OCI-LY7 (cell line): ENCODE data around the gene GPLD1. TPM values are rescaled to one million over a fixed set of nuclear protein-coding genes. Genes with fewer than 3 reads are reported as not detected.

Experiments used
- BruUV-seq: library from RNA; stranded (reverse); fragments of 400-500 nt; replicated peaks from 2 replicates; lab custom pipeline; 2021; lab: Mats Ljungman, UMichigan
- CTCF ChIA-PET: fragments of 300-600 bp; sonication (Branson Sonifier 250); formaldehyde crosslinking; loops from one replicate; lab custom pipeline; 2022; ENCODE audit warnings: antibody characterized with exemption; ENCODE audit not compliant: unreplicated experiment; lab: Charles Lee
- POLR2A ChIA-PET: fragments of 300-600 bp; sonication (Branson Sonifier 250); formaldehyde crosslinking; loops from one replicate; lab custom pipeline; 2022; ENCODE audit warnings: antibody characterized with exemption; lab: Charles Lee
- DNase-seq: peaks from one replicate; pipeline ENCODE4 v3.0.0-alpha.2; 2015; ENCODE audit warnings: low spot score
- H2AFZ ChIP-seq: fragments of 200-600 bp; sonication (generic), shearing (Covaris generic); 2 replicates; pipeline ENCODE4 v1.6.1; 2014; ENCODE audit warnings: mild to moderate bottlenecking, antibody characterized with exemption, low read length, moderate library complexity
- H3K27ac ChIP-seq: fragments of 200-600 bp; sonication (generic); 2 replicates; pipeline ENCODE4 v1.5.1; 2014; ENCODE audit warnings: mixed run types, low read depth, mild to moderate bottlenecking, moderate library complexity, low read length, inconsistent platforms; ENCODE audit not compliant: poor library complexity, severe bottlenecking
- H3K36me3 ChIP-seq: fragments of 200-600 bp; sonication (generic); 2 replicates; pipeline ENCODE4 v1.6.1; 2014; ENCODE audit warnings: mild to moderate bottlenecking, antibody characterized with exemption, low read length, moderate library complexity, mixed read lengths; ENCODE audit not compliant: insufficient read depth
- H3K4me1 ChIP-seq: fragments of 200-600 bp; sonication (generic); 2 replicates; pipeline ENCODE4 v1.5.1; 2014; ENCODE audit warnings: mild to moderate bottlenecking, low read length; ENCODE audit not compliant: insufficient read depth, poor library complexity, severe bottlenecking
- H3K4me2 ChIP-seq: fragments of 200-600 bp; sonication (generic); 2 replicates; pipeline ENCODE4 v1.6.1; 2014; ENCODE audit warnings: mild to moderate bottlenecking, low read length
- H3K4me3 ChIP-seq: fragments of 200-600 bp; sonication (generic); 2 replicates; pipeline ENCODE4 v1.5.1; 2014; ENCODE audit warnings: mild to moderate bottlenecking, low read depth, low read length; ENCODE audit not compliant: poor library complexity, severe bottlenecking
- H3K79me2 ChIP-seq: fragments of 200-600 bp; sonication (generic); 2 replicates; pipeline ENCODE4 v1.6.1; 2016; ENCODE audit warnings: low read depth, mild to moderate bottlenecking, low read length, moderate library complexity, mixed read lengths; ENCODE audit not compliant: insufficient read depth
- H3K9me2 ChIP-seq: fragments of 200-600 bp; sonication (generic); 2 replicates; pipeline ENCODE4 v1.6.1; 2016; ENCODE audit warnings: mild to moderate bottlenecking, low read length, mixed read lengths; ENCODE audit not compliant: insufficient read depth
- H3K9me3 ChIP-seq: fragments of 200-600 bp; sonication (generic); 2 replicates; pipeline ENCODE4 v1.6.1; 2014; ENCODE audit warnings: mild to moderate bottlenecking, mixed run types, low read length, mixed read lengths
- H4K20me1 ChIP-seq: fragments of 200-600 bp; sonication (generic); 2 replicates; pipeline ENCODE4 v1.6.1; 2014; ENCODE audit warnings: mild to moderate bottlenecking, antibody characterized with exemption, low read length, moderate library complexity, mixed read lengths; ENCODE audit not compliant: insufficient read depth
- EZH2phosphoT487 ChIP-seq: fragments of 200-600 bp; sonication (generic); IDR thresholded peaks from 2 replicates; pipeline ENCODE4 v1.6.1; 2018; ENCODE audit warnings: low read depth, borderline replicate concordance, mild to moderate bottlenecking, mixed run types, antibody characterized with exemption, low read length, moderate library complexity, mixed read lengths
- intact Hi-C: fragments of 100-400 bp; cut with micrococcal nuclease; formaldehyde crosslinking; loops from one replicate; pipeline ENCODE4 v1.10.0; 2022; ENCODE audit not compliant: unreplicated experiment
- total RNA-seq, 2 experiments: library from RNA; depleted of rRNA in 1 of 2; stranded (reverse); fragments of >200 nt in 1 of 2; shearing (Covaris generic) in 1 of 2; gene quantifications; 2 replicates each; pipeline ENCODE4 v1.2.3, GENCODE V29; 2014 to 2022
- TF ChIP-seq, protein P1 (sequence below): fragments of 200-600 bp; sonication (generic); conservative IDR thresholded peaks from 2 replicates; pipeline ENCODE4 v1.5.1; 2014; ENCODE audit warnings: mild to moderate bottlenecking, antibody characterized with exemption, low read length, moderate library complexity, mixed read lengths

Gene GPLD1
- total RNA-seq, 2 experiments from 2014 or later: 55.6 to 60.7 TPM

DNA sequence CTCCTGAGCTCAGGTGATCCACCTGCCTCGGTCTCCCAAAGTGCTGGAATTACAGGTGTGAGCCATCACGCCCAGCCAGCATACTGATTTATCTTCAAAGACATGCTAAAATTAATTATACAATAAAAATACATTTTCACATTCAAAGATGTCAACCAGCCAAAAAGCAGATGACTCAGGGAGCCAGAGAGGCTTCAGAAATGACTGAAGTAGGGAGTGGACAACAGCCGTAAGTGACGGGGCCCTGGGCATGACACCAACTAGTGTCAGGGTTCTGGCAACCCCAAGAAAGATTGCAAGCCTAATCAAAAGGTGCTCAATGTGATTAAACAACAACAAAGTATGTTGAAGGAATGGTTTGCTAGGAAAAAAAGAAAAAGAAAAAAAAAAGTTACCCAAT lies 28.4 kb downstream of the GPLD1 start:
- CTCF ChIA-PET: no interaction called here
- BruUV-seq: no TSS peak
- TF ChIP-seq, protein P1, sequence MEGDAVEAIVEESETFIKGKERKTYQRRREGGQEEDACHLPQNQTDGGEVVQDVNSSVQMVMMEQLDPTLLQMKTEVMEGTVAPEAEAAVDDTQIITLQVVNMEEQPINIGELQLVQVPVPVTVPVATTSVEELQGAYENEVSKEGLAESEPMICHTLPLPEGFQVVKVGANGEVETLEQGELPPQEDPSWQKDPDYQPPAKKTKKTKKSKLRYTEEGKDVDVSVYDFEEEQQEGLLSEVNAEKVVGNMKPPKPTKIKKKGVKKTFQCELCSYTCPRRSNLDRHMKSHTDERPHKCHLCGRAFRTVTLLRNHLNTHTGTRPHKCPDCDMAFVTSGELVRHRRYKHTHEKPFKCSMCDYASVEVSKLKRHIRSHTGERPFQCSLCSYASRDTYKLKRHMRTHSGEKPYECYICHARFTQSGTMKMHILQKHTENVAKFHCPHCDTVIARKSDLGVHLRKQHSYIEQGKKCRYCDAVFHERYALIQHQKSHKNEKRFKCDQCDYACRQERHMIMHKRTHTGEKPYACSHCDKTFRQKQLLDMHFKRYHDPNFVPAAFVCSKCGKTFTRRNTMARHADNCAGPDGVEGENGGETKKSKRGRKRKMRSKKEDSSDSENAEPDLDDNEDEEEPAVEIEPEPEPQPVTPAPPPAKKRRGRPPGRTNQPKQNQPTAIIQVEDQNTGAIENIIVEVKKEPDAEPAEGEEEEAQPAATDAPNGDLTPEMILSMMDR: no peak
- TF ChIP-seq EZH2phosphoT487: no peak

DNA sequence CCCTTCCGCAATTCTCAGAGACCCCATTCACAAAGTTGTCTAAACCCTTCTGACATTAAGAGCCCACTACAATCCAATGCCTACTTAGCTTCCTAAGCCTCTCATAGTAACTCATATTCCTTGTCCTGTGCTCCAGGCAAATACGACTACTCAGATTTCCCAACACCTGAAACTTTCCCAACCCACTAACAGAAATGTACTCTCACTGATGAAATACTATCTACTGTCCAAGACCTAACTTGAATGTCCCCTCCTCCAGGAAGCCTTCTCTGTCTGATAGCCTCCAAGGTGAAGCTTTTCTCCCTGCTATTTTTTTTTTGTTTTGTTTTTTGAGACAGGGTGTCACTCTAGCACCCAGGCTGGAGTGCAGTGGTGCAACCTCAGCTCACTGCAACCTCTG lies 30.4 kb downstream of the GPLD1 start:
- ChIA-PET POLR2A (interaction anchor here (0.7 to 1.3 kb wide), 4 partner anchors 8 to 44 kb away, joined by 3 to 5 read pairs (median 4); no protein-coding TSS in a partner anchor), CTCF (no interaction called here)
- intact Hi-C loops: no loop called here

More for the DNA sequence above, 28.4 kb downstream of the GPLD1 start:
- POLR2A ChIA-PET: interaction anchor here (0.6 to 1.2 kb wide), 3 partner anchors 12 to 15 kb away, joined by 3 to 4 read pairs (median 3); no protein-coding TSS in a partner anchor
- Histone ChIP-seq H3K9me2 (no peaks in the 10 kb centered on the region), H3K79me2 (no peaks in the 10 kb centered on the region), H3K4me3 (no peak overlapping the region), H3K4me2 (no peak overlapping the region), H3K36me3 (peaks cover 85% of the 10 kb centered on the region), H3K27ac (no peak overlapping the region), H3K4me1 (no peaks in the 10 kb centered on the region), H2AFZ (no peak overlapping the region), H4K20me1 (no peaks in the 10 kb centered on the region), H3K9me3 (no peaks in the 10 kb centered on the region)
- intact Hi-C loops: no loop called here
- no peak for DNase-seq

GRCh38 chr6:24458134-24458533 lies 31.2 kb downstream of the GPLD1 start:
- intact Hi-C loops: no loop called here
- no peak overlapping the region for H3K4me3 ChIP-seq
- no peaks in the 10 kb centered on the region for H3K9me2 ChIP-seq
- no peaks in the 10 kb centered on the region for H3K4me1 ChIP-seq
- no peak overlapping the region for H3K4me2 ChIP-seq
- TF ChIP-seq EZH2phosphoT487: no peak
- TF ChIP-seq, protein P1: no peak
- H2AFZ ChIP-seq: no peak overlapping the region
- BruUV-seq: no TSS peak
- CTCF ChIA-PET: no interaction called here
- no peak overlapping the region for H3K27ac ChIP-seq
- H3K79me2 ChIP-seq: no peaks in the 10 kb centered on the region
- no peak for DNase-seq
- POLR2A ChIA-PET: interaction anchor here (0.5 to 1.3 kb wide), 4 partner anchors 8 to 1113 kb away, joined by 3 to 5 read pairs (median 4); no protein-coding TSS in a partner anchor
- no peaks in the 10 kb centered on the region for H4K20me1 ChIP-seq
- peaks cover 82% of the 10 kb centered on the region for H3K36me3 ChIP-seq
- H3K9me3 ChIP-seq: no peaks in the 10 kb centered on the region

More for the DNA sequence above, 30.4 kb downstream of the GPLD1 start:
- no peaks in the 10 kb centered on the region for H3K9me2 ChIP-seq
- no peak overlapping the region for H3K4me3 ChIP-seq
- DNase-seq: no peak
- peaks cover 87% of the 10 kb centered on the region for H3K36me3 ChIP-seq
- H3K9me3 ChIP-seq: no peaks in the 10 kb centered on the region
- no peaks in the 10 kb centered on the region for H4K20me1 ChIP-seq
- H3K27ac ChIP-seq: no peak overlapping the region
- BruUV-seq: no TSS peak
- no peaks in the 10 kb centered on the region for H3K79me2 ChIP-seq
- TF ChIP-seq EZH2phosphoT487: no peak
- TF ChIP-seq, protein P1: no peak
- no peak overlapping the region for H2AFZ ChIP-seq
- H3K4me1 ChIP-seq: no peaks in the 10 kb centered on the region
- H3K4me2 ChIP-seq: no peak overlapping the region
